GM19099 (cell line): ENCODE measurements around the gene MRPS33.

Source experiments
- POLR2A ChIP-seq: IDR thresholded peaks from 3 replicates; pipeline ENCODE4 v1.6.1; 2011; ENCODE audit warnings: low read depth; ENCODE audit not compliant: insufficient read length; ENCODE audit errors: extremely low read depth

The MRPS33 gene

DNA sequence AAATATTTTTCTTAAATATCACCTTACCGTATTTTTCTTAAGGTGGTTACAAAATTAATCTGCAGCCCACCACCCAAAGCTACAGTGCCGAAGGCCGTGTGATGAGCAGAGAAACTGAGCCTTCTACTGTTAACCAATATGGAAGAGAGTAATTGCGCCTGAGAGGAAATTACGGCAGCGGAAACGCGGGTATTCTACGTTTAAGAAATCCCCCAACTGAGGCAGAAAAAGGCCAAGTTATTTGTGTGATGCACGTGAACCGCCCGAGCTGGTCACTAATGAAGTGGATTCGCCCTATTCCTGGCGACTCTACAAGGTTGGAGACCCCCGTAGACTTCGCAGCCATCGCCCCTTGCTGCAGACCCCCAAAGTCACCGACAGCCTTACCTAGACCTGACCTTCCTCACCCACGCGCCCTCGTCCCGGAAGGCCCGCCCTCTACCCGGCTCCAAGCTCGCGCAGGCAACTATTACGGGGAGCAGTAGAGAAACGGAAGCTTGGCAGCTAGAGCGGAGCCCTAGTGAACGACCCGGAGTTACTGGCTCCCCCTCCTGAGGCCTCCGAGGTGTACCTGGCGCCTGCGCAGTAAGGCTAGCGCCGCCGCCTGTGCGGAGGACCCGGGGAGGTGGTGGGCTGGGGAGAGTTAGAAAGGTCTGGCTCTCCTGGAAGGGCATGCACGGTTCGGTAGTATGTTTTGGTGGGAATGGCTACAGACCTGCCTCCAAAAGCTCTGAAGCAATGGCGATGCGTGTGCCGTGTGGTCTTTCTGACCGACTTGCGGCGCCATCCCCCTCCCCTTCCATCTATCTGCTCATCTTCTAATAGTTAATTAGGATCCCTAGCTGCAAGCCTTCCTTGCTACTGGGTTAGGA lies at the start of gene MRPS33:
Gene MRPS33, minus strand, starts transcription at position 429 of the 872 bp plus-strand sequence. CDS start 4,319 bp downstream, outside the sequence.
- peak; percentile 95 for TF ChIP-seq POLR2A

DNA sequence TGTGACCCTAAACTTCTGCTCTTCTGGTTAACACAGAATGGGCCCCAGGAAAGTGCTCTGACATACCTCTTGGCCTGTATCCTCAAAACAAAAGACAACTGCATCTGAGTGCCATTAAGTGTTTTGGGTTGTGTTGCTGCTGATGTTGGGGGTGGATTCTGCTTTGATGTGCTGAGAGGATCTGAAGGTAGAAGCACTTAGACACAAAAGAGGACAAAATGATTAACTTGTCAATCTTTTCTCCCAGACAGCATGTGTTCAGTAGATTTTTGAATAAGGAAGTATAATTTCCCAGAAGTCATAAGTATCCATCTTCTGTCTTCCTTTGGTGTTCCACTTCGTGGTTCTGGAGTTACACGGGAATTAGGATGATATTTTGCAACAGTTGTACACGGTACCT lies 43.0 kb upstream of the MRPS33 start:
- TF ChIP-seq POLR2A, result no peak

DNA sequence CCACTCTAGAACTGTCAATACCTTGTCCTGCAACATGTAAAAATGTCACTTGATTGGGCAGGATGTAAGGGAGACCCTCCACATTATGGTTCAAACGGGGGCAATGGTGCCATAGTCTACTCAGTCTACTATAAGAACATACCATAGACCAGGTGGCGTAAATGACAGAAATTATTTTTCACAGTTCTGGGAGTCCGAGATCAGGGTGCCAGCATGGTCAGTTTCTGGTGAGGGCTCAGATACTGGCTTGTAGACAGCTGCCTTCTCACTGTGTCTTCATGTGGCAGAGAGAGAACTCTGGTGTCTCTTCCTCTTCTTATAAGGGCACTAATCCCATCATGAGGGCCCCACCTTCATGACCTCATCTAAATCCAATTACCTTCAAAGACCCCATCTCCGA lies 40.4 kb upstream of the MRPS33 start:
- no peak for TF ChIP-seq POLR2A

DNA sequence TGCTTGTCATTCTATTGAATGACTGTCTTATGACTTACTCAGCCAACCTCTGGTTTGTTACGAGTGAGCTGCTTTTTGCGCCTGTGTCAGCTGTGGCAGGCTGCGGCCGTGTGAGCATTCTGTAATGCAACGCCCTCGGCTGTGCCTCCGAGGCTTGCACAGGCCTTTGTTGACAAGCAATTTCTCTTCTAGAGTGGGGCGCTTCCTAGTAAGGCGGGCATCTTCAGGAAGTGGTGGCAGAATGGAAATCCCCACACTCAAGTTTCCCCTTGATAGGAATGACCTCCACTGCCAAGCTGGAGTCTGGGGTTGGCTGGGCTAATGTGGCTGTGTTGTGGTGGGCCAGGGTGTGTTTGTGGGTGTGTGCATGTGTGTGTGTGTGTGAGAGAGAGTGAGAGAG lies 38.9 kb upstream of the MRPS33 start:
- no peak for TF ChIP-seq POLR2A

DNA sequence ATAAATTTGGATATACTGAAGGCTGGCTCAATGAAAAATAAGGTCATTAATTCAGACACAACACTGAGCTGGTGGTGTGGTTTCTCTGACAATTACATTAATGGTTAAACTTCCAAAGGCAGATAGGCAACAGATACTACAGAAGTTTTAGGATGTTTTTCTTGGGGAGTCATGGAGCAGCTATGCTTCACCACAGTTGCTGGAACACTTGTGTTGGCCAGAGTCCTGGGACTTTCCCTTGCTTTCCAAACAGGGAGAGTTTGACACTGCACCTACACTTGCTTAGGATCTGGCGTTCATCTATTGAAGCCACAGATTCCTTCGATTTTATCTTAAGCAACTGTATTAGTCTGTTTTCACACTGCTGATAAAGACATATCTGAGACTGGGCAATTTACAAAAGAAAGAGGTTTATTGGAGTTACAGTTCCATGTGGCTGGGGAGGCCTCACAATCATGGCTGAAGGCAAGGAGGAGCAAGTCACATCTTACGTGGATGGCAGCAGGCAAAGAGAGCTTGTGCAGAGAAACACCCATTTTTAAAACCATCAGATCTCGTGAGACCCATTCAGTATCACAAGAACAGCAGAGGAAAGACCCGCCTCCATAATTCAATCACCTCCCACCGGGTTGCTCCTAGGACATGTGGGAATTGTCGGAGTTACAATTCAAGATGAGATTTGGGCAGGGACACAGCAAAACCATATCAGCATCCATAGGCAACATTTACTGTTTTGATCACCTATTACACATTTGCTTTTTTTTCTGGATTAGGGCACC lies 31.3 kb upstream of the MRPS33 start:
- no peak for TF ChIP-seq POLR2A

DNA sequence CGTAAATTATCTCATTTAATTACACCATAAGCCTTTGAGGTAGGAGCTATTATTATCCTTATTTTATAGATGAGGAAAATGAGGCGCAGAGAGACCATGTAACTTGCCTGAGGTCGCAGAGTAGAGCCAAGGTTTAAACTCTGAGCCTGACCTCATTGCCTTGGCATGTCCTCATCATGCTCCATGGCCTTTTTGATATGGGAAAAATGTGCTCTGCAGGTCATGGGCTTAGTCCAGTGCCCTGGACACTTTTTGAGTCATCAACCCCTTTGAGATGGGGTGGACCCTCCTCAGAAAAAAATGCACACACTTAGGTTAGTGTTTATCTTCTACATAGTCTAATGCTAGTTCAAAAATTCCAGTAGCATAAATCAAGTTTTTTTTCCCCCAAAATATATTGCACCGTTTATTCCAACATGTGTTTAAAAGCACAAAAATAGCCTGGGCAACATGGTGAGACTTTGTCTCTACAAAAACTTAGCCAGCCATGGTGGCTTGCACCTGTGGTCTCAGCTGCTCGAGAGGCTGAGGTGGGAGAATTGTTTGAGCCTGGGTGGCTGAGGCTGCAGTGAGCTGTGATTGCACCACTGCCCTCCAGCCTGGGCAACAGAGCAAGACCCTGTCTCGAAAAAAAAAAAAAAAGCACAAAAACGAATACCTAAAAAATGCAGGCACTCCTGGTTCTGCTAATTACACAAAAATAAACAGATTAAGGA lies 30.5 kb upstream of the MRPS33 start:
- TF ChIP-seq POLR2A, result no peak

DNA sequence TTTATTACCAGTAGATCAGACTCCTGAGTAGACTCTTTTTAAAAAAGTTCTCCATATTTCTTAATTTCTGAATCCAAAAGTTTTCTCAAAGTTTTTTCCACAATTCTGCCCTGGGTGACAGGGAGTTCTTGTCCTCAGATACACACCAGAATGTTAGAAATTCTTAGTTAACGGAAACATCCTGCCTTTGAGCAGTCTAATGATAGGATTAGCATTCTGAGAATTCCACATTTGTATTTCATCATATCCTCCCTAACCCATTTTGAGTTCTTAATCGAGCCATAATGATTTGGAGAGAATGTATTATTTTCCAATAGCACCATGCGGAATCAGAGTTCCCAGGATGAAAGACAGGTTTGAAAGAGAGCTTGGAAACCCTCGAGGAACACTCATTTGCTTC lies 28.9 kb upstream of the MRPS33 start:
- no peak for TF ChIP-seq POLR2A

DNA sequence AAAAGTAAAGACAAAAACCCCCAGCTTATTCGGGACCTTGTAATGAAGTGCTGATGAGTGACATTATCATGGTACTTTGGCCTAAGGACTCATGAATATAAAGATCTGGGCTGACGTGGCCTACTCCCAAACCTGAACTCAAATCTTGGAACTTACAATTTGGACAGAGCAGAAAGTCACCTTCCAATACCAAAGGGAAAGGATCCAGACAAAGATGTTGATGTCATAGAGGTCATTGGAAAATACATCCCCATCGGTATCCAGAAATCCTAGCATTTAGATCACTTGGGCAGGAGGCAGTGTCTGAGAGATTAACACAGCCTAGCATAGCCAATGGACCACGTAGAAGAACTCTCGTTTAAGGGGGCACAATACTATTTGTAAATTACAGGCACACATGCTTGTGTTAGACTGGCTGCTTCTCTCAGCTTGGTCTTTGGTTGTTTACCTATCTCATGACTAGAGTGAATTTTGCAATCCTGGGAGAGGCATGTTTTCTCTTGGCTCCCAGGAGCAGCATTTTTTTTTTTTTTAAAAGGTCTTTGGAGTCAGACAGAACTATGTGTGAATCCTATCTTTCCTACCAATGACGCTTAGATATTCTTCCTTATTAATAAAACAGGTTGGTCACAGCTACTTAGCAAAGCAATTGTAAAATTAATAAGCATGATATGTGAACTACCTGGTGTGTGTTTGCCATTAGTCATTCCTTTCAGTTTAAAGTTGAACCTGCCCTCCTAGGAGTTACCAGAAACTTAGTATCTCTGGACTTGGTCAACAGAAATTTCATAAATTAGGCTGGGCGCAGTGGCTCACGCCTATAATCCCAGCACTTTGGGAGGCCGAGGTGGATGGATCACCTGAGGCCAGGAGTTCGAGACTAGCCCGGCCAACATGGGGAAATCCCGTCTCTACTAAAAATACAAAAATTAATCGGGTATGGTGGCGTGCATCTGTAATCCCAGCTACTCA lies 27.8 kb upstream of the MRPS33 start:
- TF ChIP-seq POLR2A, result no peak

DNA sequence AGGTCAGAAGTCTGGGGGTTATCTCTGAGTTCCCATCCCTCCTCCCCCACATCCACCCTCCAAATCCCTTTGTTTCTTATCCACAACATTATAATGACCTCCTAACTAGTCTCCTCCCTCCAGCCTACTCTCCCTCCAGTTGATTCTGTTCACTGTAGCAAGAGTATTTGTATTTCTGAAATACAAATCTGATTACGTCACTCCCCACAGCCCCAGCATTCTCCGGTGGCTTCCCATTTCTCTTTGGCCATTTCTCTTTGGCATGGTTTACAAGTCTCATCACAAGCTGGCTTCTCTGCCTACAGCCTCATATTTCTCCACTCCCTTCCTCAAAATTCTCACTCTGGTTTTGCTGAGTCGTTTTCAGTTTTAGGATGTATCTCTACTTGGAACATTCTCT lies 24.6 kb upstream of the MRPS33 start:
- TF ChIP-seq POLR2A, result no peak

DNA sequence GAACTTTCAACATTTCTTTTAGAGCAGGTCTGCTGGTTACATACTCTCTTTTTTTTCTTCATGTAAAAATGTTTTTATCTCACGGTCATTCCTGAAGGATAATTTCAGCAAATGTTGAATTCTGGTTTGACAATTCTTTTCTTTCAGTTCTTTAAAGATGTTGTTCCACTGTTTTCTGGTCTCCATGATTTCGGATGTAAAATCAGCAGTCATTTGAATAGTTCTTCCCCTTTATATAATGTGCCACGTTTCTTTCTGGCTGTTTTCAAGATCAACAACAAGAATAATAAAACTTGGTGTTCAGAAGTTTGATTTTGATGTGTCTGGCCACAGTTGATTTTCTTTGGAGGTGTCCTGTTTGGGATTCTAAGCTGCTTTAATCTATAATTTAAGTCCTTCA lies 14.0 kb upstream of the MRPS33 start:
- no peak for TF ChIP-seq POLR2A

DNA sequence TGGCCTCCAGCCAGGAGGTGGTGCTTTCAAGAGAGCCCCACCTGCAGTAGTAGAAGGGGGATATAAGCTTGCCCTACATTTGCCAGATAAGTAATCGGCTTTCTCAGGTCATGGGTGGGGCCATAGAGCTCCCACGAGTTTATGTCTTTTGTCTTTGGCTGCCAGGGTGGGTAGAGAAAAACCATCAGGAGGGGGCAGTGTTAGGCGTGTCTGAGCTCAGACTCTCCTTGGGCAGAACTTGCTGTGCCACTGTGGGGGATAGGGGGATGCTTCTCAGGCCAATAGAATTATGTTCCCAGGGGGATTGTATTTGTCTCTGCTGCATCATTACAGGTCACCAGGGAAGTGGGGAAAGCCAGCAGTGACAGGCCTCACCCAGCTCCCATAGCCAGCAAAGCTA lies 12.3 kb upstream of the MRPS33 start:
- TF ChIP-seq POLR2A, result no peak

DNA sequence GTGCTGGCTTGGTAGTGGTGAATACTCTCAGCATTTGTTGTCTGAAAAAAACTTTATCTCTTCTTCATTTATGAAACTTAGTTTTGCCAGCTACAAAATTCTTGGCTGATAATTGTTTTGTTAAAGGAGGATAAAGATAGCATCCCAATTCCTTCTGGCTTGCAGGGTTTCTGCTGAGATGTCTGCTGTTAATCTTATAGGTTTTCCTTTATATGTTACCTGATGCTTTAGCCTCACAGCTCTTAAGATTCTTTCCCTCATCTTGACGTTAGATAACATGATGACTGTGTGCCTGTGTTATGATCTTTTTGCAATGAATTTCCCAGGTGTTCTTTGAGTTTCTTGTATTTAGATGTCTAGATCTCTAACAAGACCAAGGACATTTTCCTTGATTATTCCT lies 9.9 kb upstream of the MRPS33 start:
- no peak for TF ChIP-seq POLR2A

DNA sequence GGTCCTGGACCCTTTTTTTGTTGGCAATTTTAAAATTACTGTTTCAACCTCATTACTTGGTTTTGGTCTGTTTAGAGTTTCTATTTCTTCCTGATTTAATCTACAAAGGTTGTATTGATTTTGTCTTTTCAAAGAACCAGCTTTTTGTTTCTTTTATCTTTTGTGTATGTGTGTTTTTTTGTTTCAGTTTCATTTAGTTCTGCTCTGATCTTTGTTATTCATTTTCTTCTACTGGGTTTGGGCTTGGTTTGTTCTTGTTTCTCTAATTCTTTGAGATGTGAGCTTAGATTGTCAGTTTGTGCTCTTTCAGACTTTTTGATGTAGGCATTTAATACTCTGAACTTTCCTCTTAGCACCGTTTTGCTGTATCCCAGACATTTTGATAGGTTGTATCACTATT lies 8.5 kb upstream of the MRPS33 start:
- no peak for TF ChIP-seq POLR2A

DNA sequence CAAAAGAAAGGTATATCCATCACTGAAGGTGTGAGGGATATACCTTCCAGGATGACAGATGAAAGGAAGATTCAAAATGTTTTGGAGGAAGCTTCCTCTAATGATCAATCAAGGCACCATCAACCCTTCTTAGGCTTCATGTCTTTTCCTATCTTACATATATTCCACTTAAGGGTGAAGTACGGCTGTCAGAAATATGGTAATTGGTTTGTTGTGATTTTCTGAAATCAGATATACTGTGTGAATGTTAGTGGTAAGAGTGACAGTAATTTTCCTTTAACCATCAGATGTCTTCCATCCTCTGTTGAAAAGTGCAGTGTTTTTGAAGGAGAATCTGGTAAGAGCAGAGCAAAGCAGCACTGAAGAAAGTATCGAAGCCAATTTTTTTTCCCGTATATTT lies 2.8 kb upstream of the MRPS33 start:
- TF ChIP-seq POLR2A, result no peak

DNA sequence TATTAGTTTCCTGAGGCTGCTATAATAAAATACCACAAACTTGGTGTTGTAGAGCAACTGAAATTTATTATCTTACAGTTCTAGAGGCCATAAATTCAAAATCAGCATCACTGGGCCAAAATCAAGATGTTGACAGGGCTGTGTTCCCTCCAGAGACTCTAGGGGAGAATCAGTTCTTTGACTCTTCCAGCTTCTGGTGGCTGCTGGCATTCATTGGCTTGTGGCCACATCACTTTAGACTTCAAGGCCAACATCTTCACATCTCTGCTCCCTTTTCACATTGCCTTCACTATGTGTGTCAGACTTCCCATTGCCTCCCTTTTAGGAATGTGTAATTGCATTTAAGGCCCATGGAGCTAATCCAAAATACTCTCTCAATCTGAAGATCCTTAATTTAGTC lies 1.6 kb upstream of the MRPS33 start:
- no peak for TF ChIP-seq POLR2A

DNA sequence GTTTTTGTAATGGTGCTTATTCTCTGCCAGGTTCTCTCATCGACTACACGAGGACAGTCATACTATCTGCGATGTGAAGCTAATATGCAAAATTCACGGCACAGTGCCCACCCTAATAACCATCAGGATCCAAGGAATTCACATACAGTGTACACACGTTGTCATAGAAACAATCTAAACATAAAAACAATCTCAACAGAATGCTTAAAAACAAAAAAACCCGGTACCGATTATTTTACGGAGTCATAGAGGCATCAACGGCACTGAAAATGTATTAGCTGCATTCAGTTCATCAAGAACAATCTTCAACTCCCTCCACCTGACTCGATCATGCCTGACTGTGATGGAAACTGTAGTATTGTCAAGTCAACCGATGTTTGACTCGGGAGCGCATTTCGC lies 628 bp downstream of the MRPS33 start:
- no peak for TF ChIP-seq POLR2A
